Neural crest cell (in vitro differentiated cells): ENCODE data around the gene COL5A1. TPM values are rescaled to one million over a fixed set of nuclear protein-coding genes. Genes with fewer than 3 reads are reported as not detected.
A peak's percentile ranks its signal among the peaks of the same experiment; 100 is the strongest.

Source experiments
- DNase-seq: peaks from one replicate; pipeline ENCODE4 v3.0.0; 2021; ENCODE audit warnings: low read depth, mixed read lengths, low spot score
- H3K27ac Mint-ChIP-seq: one replicate; pipeline ENCODE4 v1.8.0; 2021; ENCODE audit warnings: mild to moderate bottlenecking, mixed read lengths; ENCODE audit not compliant: unreplicated experiment
- H3K27me3 Mint-ChIP-seq: 2 replicates; pipeline ENCODE4 v1.8.0; 2021; ENCODE audit warnings: low read depth, mild to moderate bottlenecking, mixed read lengths
- H3K36me3 Mint-ChIP-seq: 2 replicates; pipeline ENCODE4 v1.8.0; 2021; ENCODE audit warnings: low read depth, mild to moderate bottlenecking, mixed read lengths
- H3K4me1 Mint-ChIP-seq: 2 replicates; pipeline ENCODE4 v1.8.0; 2021; ENCODE audit warnings: mixed read lengths
- H3K4me3 Mint-ChIP-seq: one replicate; pipeline ENCODE4 v1.8.0; 2021; ENCODE audit warnings: mild to moderate bottlenecking, mixed read lengths
- H3K9me3 Mint-ChIP-seq: 2 replicates; pipeline ENCODE4 v1.8.0; 2021; ENCODE audit warnings: mixed read lengths
- CTCF ChIP-seq: fragments of 200-600 bp; sonication (generic); conservative IDR thresholded peaks from 2 replicates; pipeline ENCODE4 v1.5.0; 2021; ENCODE audit warnings: antibody characterized with exemption, mild to moderate bottlenecking
- total RNA-seq: library from RNA; stranded (reverse); gene quantifications from 2 replicates; pipeline ENCODE4 v1.2.1, GENCODE V29; 2021

Gene COL5A1
- total RNA-seq, 1 donor from 2014 or later = 19.4 TPM

- H3K36me3 Mint-ChIP-seq = no peaks in the 10 kb centered on the region
- no peak overlapping the region for H3K4me3 Mint-ChIP-seq
- H3K27ac Mint-ChIP-seq = no peak overlapping the region
- no peaks in the 10 kb centered on the region for H3K9me3 Mint-ChIP-seq
- DNase-seq = no peak
- TF ChIP-seq CTCF = no peak
- H3K27me3 Mint-ChIP-seq = no peaks in the 10 kb centered on the region
- no peaks in the 10 kb centered on the region for H3K4me1 Mint-ChIP-seq
Measured at GRCh38 chr9:134693011-134693410, 51.4 kb downstream of the COL5A1 start.

- peaks cover 5% of the 10 kb centered on the region for H3K4me1 Mint-ChIP-seq
- no peaks in the 10 kb centered on the region for H3K9me3 Mint-ChIP-seq
- no peak for TF ChIP-seq CTCF
- peak overlapping the region; percentile 84 for H3K27ac Mint-ChIP-seq
- DNase-seq = no peak
- no peaks in the 10 kb centered on the region for H3K36me3 Mint-ChIP-seq
- no peak overlapping the region for H3K4me3 Mint-ChIP-seq
- peaks cover 4% of the 10 kb centered on the region for H3K27me3 Mint-ChIP-seq
Measured at GRCh38 chr9:134693641-134694367, 52.2 kb downstream of the COL5A1 start.

GRCh38 chr9:134694368-134694665 is 52.7 kb downstream of the COL5A1 start:
- H3K36me3 Mint-ChIP-seq = no peaks in the 10 kb centered on the region
- no peak for DNase-seq
- H3K27ac Mint-ChIP-seq = no peak overlapping the region
- no peaks in the 10 kb centered on the region for H3K9me3 Mint-ChIP-seq
- H3K4me3 Mint-ChIP-seq = no peak overlapping the region
- peaks cover 5% of the 10 kb centered on the region for H3K27me3 Mint-ChIP-seq
- TF ChIP-seq CTCF = no peak
- H3K4me1 Mint-ChIP-seq = peaks cover 6% of the 10 kb centered on the region

- Mint-ChIP-seq H3K27me3 (peaks cover 7% of the 10 kb centered on the region), H3K4me1 (peaks cover 6% of the 10 kb centered on the region), H3K27ac (no peak overlapping the region), H3K36me3 (no peaks in the 10 kb centered on the region), H3K4me3 (no peak overlapping the region), H3K9me3 (no peaks in the 10 kb centered on the region)
- TF ChIP-seq CTCF = no peak
- no peak for DNase-seq
Measured at GRCh38 chr9:134694714-134695113, 53.1 kb downstream of the COL5A1 start.

GRCh38 chr9:134695144-134695543 is 53.5 kb downstream of the COL5A1 start:
- TF ChIP-seq CTCF = no peak
- Mint-ChIP-seq H3K27me3 (peaks cover 10% of the 10 kb centered on the region), H3K4me3 (no peak overlapping the region), H3K9me3 (no peaks in the 10 kb centered on the region), H3K27ac (no peak overlapping the region), H3K4me1 (peaks cover 6% of the 10 kb centered on the region), H3K36me3 (no peaks in the 10 kb centered on the region)
- no peak for DNase-seq
